Skeletal muscle satellite cell (primary cell): ENCODE data around the gene LIN9.
"Not testable (repeated sequence)": the region's sequence is repeated elsewhere in the genome, so short reads cannot be mapped to it uniquely, and the experiment has no call there.

Source experiments
- H3K27me3 ChIP-seq: 2 replicates; pipeline ENCODE4 v1.7.0; 2013; ENCODE audit warnings: low read length; ENCODE audit not compliant: control insufficient read depth, insufficient read depth
- H3K36me3 ChIP-seq: 2 replicates; pipeline ENCODE4 v1.7.0; 2013; ENCODE audit warnings: mild to moderate bottlenecking, control low read depth, low read length; ENCODE audit not compliant: insufficient read depth
- H3K4me1 ChIP-seq: 2 replicates; pipeline ENCODE4 v1.7.0; 2013; ENCODE audit warnings: low read length; ENCODE audit not compliant: control insufficient read depth, insufficient read depth
- H3K4me2 ChIP-seq: 2 replicates; pipeline ENCODE4 v1.7.0; 2013; ENCODE audit warnings: mild to moderate bottlenecking, low read length
- H3K4me3 ChIP-seq: 2 replicates; pipeline ENCODE4 v1.7.0; 2013; ENCODE audit warnings: low read length
- H3K9ac ChIP-seq: 2 replicates; pipeline ENCODE4 v1.7.0; 2013; ENCODE audit warnings: mild to moderate bottlenecking, low read depth, low read length, moderate library complexity
- H3K9me3 ChIP-seq: replicated peaks from 2 replicates; pipeline ENCODE4 v1.7.0; 2013; ENCODE audit warnings: mild to moderate bottlenecking, control low read depth, low read length

The LIN9 gene

GRCh38 chr1:226302731-226303130 is 6.2 kb downstream of the LIN9 start:
- Histone ChIP-seq H3K4me3 (no peak overlapping the region), H3K4me2 (no peak overlapping the region), H3K4me1 (no peaks in the 10 kb centered on the region), H3K9ac (no peak overlapping the region), H3K9me3 (no peaks in the 10 kb centered on the region), H3K27me3 (no peaks in the 10 kb centered on the region), H3K36me3 (no peaks in the 10 kb centered on the region)

GRCh38 chr1:226296911-226297310 is 12.1 kb downstream of the LIN9 start:
- no peaks in the 10 kb centered on the region for H3K9me3 ChIP-seq
- H3K4me1 ChIP-seq = no peaks in the 10 kb centered on the region
- peaks cover 3% of the 10 kb centered on the region for H3K36me3 ChIP-seq
- H3K9ac ChIP-seq = no peak overlapping the region
- no peaks in the 10 kb centered on the region for H3K27me3 ChIP-seq
- no peak overlapping the region for H3K4me2 ChIP-seq
- no peak overlapping the region for H3K4me3 ChIP-seq

- H3K4me2 ChIP-seq = no peak overlapping the region
- no peaks in the 10 kb centered on the region for H3K4me1 ChIP-seq
- H3K9ac ChIP-seq = no peak overlapping the region
- no peak overlapping the region for H3K4me3 ChIP-seq
- no peaks in the 10 kb centered on the region for H3K27me3 ChIP-seq
- H3K9me3 ChIP-seq = no peaks in the 10 kb centered on the region
- peaks cover 3% of the 10 kb centered on the region for H3K36me3 ChIP-seq
Measured at GRCh38 chr1:226293553-226293920, 15.4 kb downstream of the LIN9 start.

- Histone ChIP-seq H3K36me3 (peaks cover 3% of the 10 kb centered on the region), H3K4me1 (no peaks in the 10 kb centered on the region), H3K27me3 (no peaks in the 10 kb centered on the region), H3K4me3 (no peak overlapping the region), H3K9ac (no peak overlapping the region), H3K9me3 (no peaks in the 10 kb centered on the region), H3K4me2 (no peak overlapping the region)
Measured at GRCh38 chr1:226292874-226293552, 16.0 kb downstream of the LIN9 start.

GRCh38 chr1:226287587-226287986 is 21.4 kb downstream of the LIN9 start:
- Histone ChIP-seq H3K9me3 (no peaks in the 10 kb centered on the region), H3K27me3 (no peaks in the 10 kb centered on the region), H3K36me3 (peaks cover 3% of the 10 kb centered on the region), H3K9ac (no peak overlapping the region), H3K4me2 (no peak overlapping the region), H3K4me3 (no peak overlapping the region), H3K4me1 (no peaks in the 10 kb centered on the region)

GRCh38 chr1:226281058-226281457 is 27.9 kb downstream of the LIN9 start:
- peaks cover 2% of the 10 kb centered on the region for H3K36me3 ChIP-seq
- no peaks in the 10 kb centered on the region for H3K27me3 ChIP-seq
- H3K9me3 ChIP-seq = no peaks in the 10 kb centered on the region
- no peaks in the 10 kb centered on the region for H3K4me1 ChIP-seq
- H3K4me2 ChIP-seq = no peak overlapping the region
- no peak overlapping the region for H3K9ac ChIP-seq
- no peak overlapping the region for H3K4me3 ChIP-seq

- Histone ChIP-seq H3K4me3 (no peak overlapping the region), H3K9me3 (no peaks in the 10 kb centered on the region), H3K4me2 (no peak overlapping the region), H3K36me3 (no peaks in the 10 kb centered on the region), H3K4me1 (no peaks in the 10 kb centered on the region), H3K27me3 (no peaks in the 10 kb centered on the region), H3K9ac (no peak overlapping the region)
Measured at GRCh38 chr1:226279498-226279897, 29.5 kb downstream of the LIN9 start.

- H3K4me3 ChIP-seq = no peak overlapping the region
- no peaks in the 10 kb centered on the region for H3K9me3 ChIP-seq
- H3K4me1 ChIP-seq = no peaks in the 10 kb centered on the region
- H3K27me3 ChIP-seq = no peaks in the 10 kb centered on the region
- no peak overlapping the region for H3K9ac ChIP-seq
- no peak overlapping the region for H3K4me2 ChIP-seq
- no peaks in the 10 kb centered on the region for H3K36me3 ChIP-seq
Measured at GRCh38 chr1:226277897-226278296, 31.1 kb downstream of the LIN9 start.

GRCh38 chr1:226276987-226277386 is 32.0 kb downstream of the LIN9 start:
- no peaks in the 10 kb centered on the region for H3K9me3 ChIP-seq
- H3K4me3 ChIP-seq = no peak overlapping the region
- H3K9ac ChIP-seq = no peak overlapping the region
- H3K36me3 ChIP-seq = no peaks in the 10 kb centered on the region
- no peaks in the 10 kb centered on the region for H3K4me1 ChIP-seq
- H3K27me3 ChIP-seq = no peaks in the 10 kb centered on the region
- H3K4me2 ChIP-seq = no peak overlapping the region

GRCh38 chr1:226276077-226276682 is 32.8 kb downstream of the LIN9 start:
- Histone ChIP-seq H3K9ac (no peak overlapping the region), H3K27me3 (no peaks in the 10 kb centered on the region), H3K4me2 (no peak overlapping the region), H3K36me3 (no peaks in the 10 kb centered on the region), H3K4me3 (no peak overlapping the region), H3K9me3 (no peaks in the 10 kb centered on the region), H3K4me1 (no peaks in the 10 kb centered on the region)

GRCh38 chr1:226274138-226274537 is 34.8 kb downstream of the LIN9 start:
- H3K36me3 ChIP-seq = no peaks in the 10 kb centered on the region
- peaks cover 6% of the 10 kb centered on the region for H3K4me1 ChIP-seq
- no peak overlapping the region for H3K9ac ChIP-seq
- H3K4me3 ChIP-seq = no peak overlapping the region
- no peak overlapping the region for H3K4me2 ChIP-seq
- H3K27me3 ChIP-seq = no peaks in the 10 kb centered on the region
- no peaks in the 10 kb centered on the region for H3K9me3 ChIP-seq

- not testable (repeated sequence) for H3K4me3 ChIP-seq, H3K27me3 ChIP-seq, H3K9me3 ChIP-seq, H3K4me2 ChIP-seq, H3K9ac ChIP-seq, H3K36me3 ChIP-seq
- H3K4me1 ChIP-seq = peaks cover 17% of the 10 kb centered on the region
Measured at GRCh38 chr1:226272233-226272902, 36.6 kb downstream of the LIN9 start.
